HL-60 (cell line): ENCODE data around the gene RBMS3.

Experiments used
- DNase-seq, 2 experiments: peaks; one replicate each; pipeline ENCODE4 v3.0.0-alpha.2; 2010 to 2020; ENCODE audit warnings: low read depth in 1 of 2, low spot score in 1 of 2
- H3K27ac ChIP-seq: fragments of 250-450 bp; sonication (Bioruptor Pico); replicated peaks from 2 replicates; pipeline ENCODE4 v1.5.1; 2020; ENCODE audit warnings: mild to moderate bottlenecking, moderate library complexity
- H3K27me3 ChIP-seq: fragments of 250-450 bp; sonication (Bioruptor Pico); 2 replicates; pipeline ENCODE4 v1.5.1; 2021; ENCODE audit warnings: mild to moderate bottlenecking, moderate library complexity; ENCODE audit not compliant: insufficient read depth, poor library complexity, severe bottlenecking
- H3K4me3 ChIP-seq: replicated peaks from 2 replicates; pipeline ENCODE4 v1.5.1; 2011; ENCODE audit warnings: mild to moderate bottlenecking, control low read depth, low read length; ENCODE audit not compliant: insufficient read depth
- GABPA ChIP-seq: IDR thresholded peaks from 2 replicates; pipeline ENCODE4 v1.6.1; 2012; ENCODE audit warnings: low read depth
- POLR2AphosphoS5 ChIP-seq: IDR thresholded peaks from 2 replicates; pipeline ENCODE4 v1.6.1; 2012; ENCODE audit warnings: low read depth
- SPI1 ChIP-seq: IDR thresholded peaks from 2 replicates; pipeline ENCODE4 v1.6.1; 2012; ENCODE audit warnings: low read depth, mild to moderate bottlenecking, borderline replicate concordance
- TF ChIP-seq, protein P1 (sequence below): IDR thresholded peaks from one replicate; pipeline ENCODE4 v1.5.1; 2011; ENCODE audit warnings: low read length, control low read depth, inconsistent platforms; ENCODE audit not compliant: insufficient read depth
- TF ChIP-seq, protein P2 (sequence below): IDR thresholded peaks from 2 replicates; pipeline ENCODE4 v1.6.1; 2012; ENCODE audit warnings: low read depth; ENCODE audit not compliant: insufficient replicate concordance

RBMS3 gene

GRCh38 chr3:29379097-29379496 lies 98.2 kb downstream of the RBMS3 start:
- Histone ChIP-seq H3K27ac (no peak overlapping the region), H3K27me3 (no peaks in the 10 kb centered on the region), H3K4me3 (no peak overlapping the region)
- TF ChIP-seq SPI1 (no peak), POLR2AphosphoS5 (no peak), GABPA (no peak)
- TF ChIP-seq, protein P1, sequence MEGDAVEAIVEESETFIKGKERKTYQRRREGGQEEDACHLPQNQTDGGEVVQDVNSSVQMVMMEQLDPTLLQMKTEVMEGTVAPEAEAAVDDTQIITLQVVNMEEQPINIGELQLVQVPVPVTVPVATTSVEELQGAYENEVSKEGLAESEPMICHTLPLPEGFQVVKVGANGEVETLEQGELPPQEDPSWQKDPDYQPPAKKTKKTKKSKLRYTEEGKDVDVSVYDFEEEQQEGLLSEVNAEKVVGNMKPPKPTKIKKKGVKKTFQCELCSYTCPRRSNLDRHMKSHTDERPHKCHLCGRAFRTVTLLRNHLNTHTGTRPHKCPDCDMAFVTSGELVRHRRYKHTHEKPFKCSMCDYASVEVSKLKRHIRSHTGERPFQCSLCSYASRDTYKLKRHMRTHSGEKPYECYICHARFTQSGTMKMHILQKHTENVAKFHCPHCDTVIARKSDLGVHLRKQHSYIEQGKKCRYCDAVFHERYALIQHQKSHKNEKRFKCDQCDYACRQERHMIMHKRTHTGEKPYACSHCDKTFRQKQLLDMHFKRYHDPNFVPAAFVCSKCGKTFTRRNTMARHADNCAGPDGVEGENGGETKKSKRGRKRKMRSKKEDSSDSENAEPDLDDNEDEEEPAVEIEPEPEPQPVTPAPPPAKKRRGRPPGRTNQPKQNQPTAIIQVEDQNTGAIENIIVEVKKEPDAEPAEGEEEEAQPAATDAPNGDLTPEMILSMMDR, result no peak
- TF ChIP-seq, protein P2, sequence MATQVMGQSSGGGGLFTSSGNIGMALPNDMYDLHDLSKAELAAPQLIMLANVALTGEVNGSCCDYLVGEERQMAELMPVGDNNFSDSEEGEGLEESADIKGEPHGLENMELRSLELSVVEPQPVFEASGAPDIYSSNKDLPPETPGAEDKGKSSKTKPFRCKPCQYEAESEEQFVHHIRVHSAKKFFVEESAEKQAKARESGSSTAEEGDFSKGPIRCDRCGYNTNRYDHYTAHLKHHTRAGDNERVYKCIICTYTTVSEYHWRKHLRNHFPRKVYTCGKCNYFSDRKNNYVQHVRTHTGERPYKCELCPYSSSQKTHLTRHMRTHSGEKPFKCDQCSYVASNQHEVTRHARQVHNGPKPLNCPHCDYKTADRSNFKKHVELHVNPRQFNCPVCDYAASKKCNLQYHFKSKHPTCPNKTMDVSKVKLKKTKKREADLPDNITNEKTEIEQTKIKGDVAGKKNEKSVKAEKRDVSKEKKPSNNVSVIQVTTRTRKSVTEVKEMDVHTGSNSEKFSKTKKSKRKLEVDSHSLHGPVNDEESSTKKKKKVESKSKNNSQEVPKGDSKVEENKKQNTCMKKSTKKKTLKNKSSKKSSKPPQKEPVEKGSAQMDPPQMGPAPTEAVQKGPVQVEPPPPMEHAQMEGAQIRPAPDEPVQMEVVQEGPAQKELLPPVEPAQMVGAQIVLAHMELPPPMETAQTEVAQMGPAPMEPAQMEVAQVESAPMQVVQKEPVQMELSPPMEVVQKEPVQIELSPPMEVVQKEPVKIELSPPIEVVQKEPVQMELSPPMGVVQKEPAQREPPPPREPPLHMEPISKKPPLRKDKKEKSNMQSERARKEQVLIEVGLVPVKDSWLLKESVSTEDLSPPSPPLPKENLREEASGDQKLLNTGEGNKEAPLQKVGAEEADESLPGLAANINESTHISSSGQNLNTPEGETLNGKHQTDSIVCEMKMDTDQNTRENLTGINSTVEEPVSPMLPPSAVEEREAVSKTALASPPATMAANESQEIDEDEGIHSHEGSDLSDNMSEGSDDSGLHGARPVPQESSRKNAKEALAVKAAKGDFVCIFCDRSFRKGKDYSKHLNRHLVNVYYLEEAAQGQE, result no peak
- DNase-seq, result no peak

DNA sequence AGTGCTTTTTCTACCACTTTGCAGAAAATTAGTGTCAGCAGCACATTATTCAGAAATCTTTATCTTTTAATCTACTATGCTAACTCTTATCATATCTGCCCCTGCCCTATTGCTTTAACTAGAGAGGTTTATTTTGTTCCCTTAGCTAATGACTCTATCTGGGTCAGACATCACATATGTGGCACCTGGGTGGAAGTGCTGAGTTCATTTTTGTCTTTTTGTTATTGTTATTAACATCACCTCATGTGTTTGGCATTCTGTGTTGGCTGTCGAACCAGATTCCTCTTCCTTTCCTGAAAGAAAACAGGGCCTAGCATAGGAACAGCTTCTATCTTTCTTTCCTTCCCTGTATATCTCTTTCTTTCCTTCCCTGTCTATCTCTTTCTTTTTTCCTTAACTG lies 100.7 kb downstream of the RBMS3 start:
- no peak for DNase-seq
- Histone ChIP-seq H3K27me3 (no peaks in the 10 kb centered on the region), H3K27ac (no peak overlapping the region), H3K4me3 (no peak overlapping the region)
- no peak for TF ChIP-seq GABPA
- no peak for TF ChIP-seq SPI1

DNA sequence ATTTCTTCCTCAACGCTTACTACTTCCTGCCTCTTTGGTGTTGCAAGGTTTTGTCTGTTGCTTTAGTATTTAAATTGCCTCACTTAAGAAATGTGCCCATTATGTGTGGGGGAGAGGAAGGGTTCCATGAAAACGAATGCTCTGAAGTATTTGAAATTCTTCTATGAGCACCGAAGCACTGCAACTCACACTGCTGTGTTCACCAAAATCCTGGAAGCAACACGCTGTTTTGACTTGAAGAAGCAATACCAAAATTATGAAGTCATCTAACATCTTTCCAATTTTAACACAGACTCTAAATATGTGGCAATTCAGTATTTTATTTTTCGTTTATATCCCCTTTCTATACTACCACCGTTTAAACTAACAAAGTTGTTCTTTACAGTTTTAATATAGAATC lies 101.5 kb downstream of the RBMS3 start:
- H3K27me3 ChIP-seq, result no peaks in the 10 kb centered on the region
- TF ChIP-seq, protein P1, result no peak
- no peak for TF ChIP-seq SPI1
- no peak for TF ChIP-seq POLR2AphosphoS5
- TF ChIP-seq, protein P2, result no peak
- no peak for TF ChIP-seq GABPA
- H3K4me3 ChIP-seq, result no peak overlapping the region
- H3K27ac ChIP-seq, result no peak overlapping the region
- DNase-seq, result no peak

GRCh38 chr3:29382845-29383244 lies 102.0 kb downstream of the RBMS3 start:
- TF ChIP-seq, protein P2, result no peak
- TF ChIP-seq POLR2AphosphoS5 (no peak), GABPA (no peak), SPI1 (no peak)
- TF ChIP-seq, protein P1, result no peak
- no peak for DNase-seq
- Histone ChIP-seq H3K4me3 (no peak overlapping the region), H3K27ac (no peak overlapping the region), H3K27me3 (no peaks in the 10 kb centered on the region)
